ENCODE measurements around the gene LRCH4. TPM values are rescaled to one million over a fixed set of nuclear protein-coding genes. Genes with fewer than 3 reads are reported as not detected.
"Not testable (repeated sequence)": the region's sequence is repeated elsewhere in the genome, so short reads cannot be mapped to it uniquely, and the experiment has no call there.

Gene LRCH4
- total RNA-seq, 1 experiment from 2014 or later = 4.6 TPM

GRCh38 chr7:100563100-100563564 lies 22.8 kb downstream of the LRCH4 start:
- in situ Hi-C loops (cut with HindIII; ENCODE audit: low pct_unique_long_range_greater_than_20kb, low sequenced_read_pairs) = no loop called here
- DNase-seq (ENCODE audit: low read depth, low spot score) = no peak

- DNase-seq (ENCODE audit: low read depth, low spot score) = no peak
- in situ Hi-C loops (cut with HindIII; ENCODE audit: low pct_unique_long_range_greater_than_20kb, low sequenced_read_pairs) = no loop called here
Measured at GRCh38 chr7:100562195-100563099, 23.5 kb downstream of the LRCH4 start.

- in situ Hi-C loops (cut with HindIII; ENCODE audit: low pct_unique_long_range_greater_than_20kb, low sequenced_read_pairs) = no loop called here
- DNase-seq (ENCODE audit: low read depth, low spot score) = no peak
Measured at GRCh38 chr7:100561491-100562194, 24.3 kb downstream of the LRCH4 start.

GRCh38 chr7:100559127-100559526 lies 26.8 kb downstream of the LRCH4 start:
- in situ Hi-C loops (cut with HindIII; ENCODE audit: low pct_unique_long_range_greater_than_20kb, low sequenced_read_pairs) = no loop called here
- DNase-seq (ENCODE audit: low read depth, low spot score) = no peak

- in situ Hi-C loops (cut with HindIII; ENCODE audit: low pct_unique_long_range_greater_than_20kb, low sequenced_read_pairs) = no loop called here
- DNase-seq (ENCODE audit: low read depth, low spot score) = no peak
Measured at GRCh38 chr7:100556541-100556940, 29.4 kb downstream of the LRCH4 start.

GRCh38 chr7:100555701-100556100 lies 30.2 kb downstream of the LRCH4 start:
- in situ Hi-C loops (cut with HindIII; ENCODE audit: low pct_unique_long_range_greater_than_20kb, low sequenced_read_pairs) = no loop called here
- DNase-seq (ENCODE audit: low read depth, low spot score) = no peak

- no peak for DNase-seq (ENCODE audit: low read depth, low spot score)
- in situ Hi-C loops (cut with HindIII; ENCODE audit: low pct_unique_long_range_greater_than_20kb, low sequenced_read_pairs) = no loop called here
Measured at GRCh38 chr7:100553032-100553431, 32.9 kb downstream of the LRCH4 start.

- DNase-seq (ENCODE audit: low read depth, low spot score) = no peak
- in situ Hi-C loops (cut with HindIII; ENCODE audit: low pct_unique_long_range_greater_than_20kb, low sequenced_read_pairs) = no loop called here
Measured at GRCh38 chr7:100552532-100552931, 33.4 kb downstream of the LRCH4 start.

- in situ Hi-C loops (cut with HindIII; ENCODE audit: low pct_unique_long_range_greater_than_20kb, low sequenced_read_pairs); DNase-seq (ENCODE audit: low read depth, low spot score): not testable (repeated sequence)
Measured at GRCh38 chr7:100548446-100548845, 37.5 kb downstream of the LRCH4 start.

GRCh38 chr7:100547872-100548271 lies 38.1 kb downstream of the LRCH4 start:
- in situ Hi-C loops (cut with HindIII; ENCODE audit: low pct_unique_long_range_greater_than_20kb, low sequenced_read_pairs) = no loop called here
- peak; percentile 58 for DNase-seq (ENCODE audit: low read depth, low spot score)

- no peak for DNase-seq (ENCODE audit: low read depth, low spot score)
- in situ Hi-C loops (cut with HindIII; ENCODE audit: low pct_unique_long_range_greater_than_20kb, low sequenced_read_pairs) = no loop called here
Measured at GRCh38 chr7:100546926-100547800, 38.8 kb downstream of the LRCH4 start.

GRCh38 chr7:100546129-100546925 lies 39.6 kb downstream of the LRCH4 start:
- in situ Hi-C loops (cut with HindIII; ENCODE audit: low pct_unique_long_range_greater_than_20kb, low sequenced_read_pairs) = no loop called here
- no peak for DNase-seq (ENCODE audit: low read depth, low spot score)

- in situ Hi-C loops (cut with HindIII; ENCODE audit: low pct_unique_long_range_greater_than_20kb, low sequenced_read_pairs) = no loop called here
Measured at GRCh38 chr7:100545360-100546128, 40.4 kb downstream of the LRCH4 start.

GRCh38 chr7:100544967-100545359 lies 41.0 kb downstream of the LRCH4 start:
- no peak for DNase-seq (ENCODE audit: low read depth, low spot score)
- in situ Hi-C loops (cut with HindIII; ENCODE audit: low pct_unique_long_range_greater_than_20kb, low sequenced_read_pairs) = no loop called here

More at GRCh38 chr7:100545360-100546128, 40.4 kb downstream of the LRCH4 start:
- peak; percentile 55 for DNase-seq (ENCODE audit: low read depth, low spot score)

GRCh38 chr7:100544386-100544785 lies 41.5 kb downstream of the LRCH4 start:
- in situ Hi-C loops (cut with HindIII; ENCODE audit: low pct_unique_long_range_greater_than_20kb, low sequenced_read_pairs) = no loop called here
- DNase-seq (ENCODE audit: low read depth, low spot score) = no peak

GRCh38 chr7:100543586-100543985 lies 42.3 kb downstream of the LRCH4 start:
- in situ Hi-C loops (cut with HindIII; ENCODE audit: low pct_unique_long_range_greater_than_20kb, low sequenced_read_pairs) = no loop called here
- no peak for DNase-seq (ENCODE audit: low read depth, low spot score)
